GM19025 (cell line): ENCODE results near the gene GNAI2.
A peak's percentile ranks its signal among the peaks of the same experiment; 100 is the strongest.

Experiments used
- ATAC-seq: cut with Tn5 transposase; IDR thresholded peaks from one replicate; pipeline ENCODE4 v1.9.1; 2021; ENCODE audit warnings: mild to moderate bottlenecking, low read depth, moderate library complexity; ENCODE audit not compliant: unreplicated experiment

The GNAI2 gene

GRCh38 chr3:50294492-50295403 is 58.7 kb downstream of the GNAI2 start:
- no peak for ATAC-seq

GRCh38 chr3:50295553-50296431 is 59.8 kb downstream of the GNAI2 start:
- no peak for ATAC-seq

GRCh38 chr3:50296721-50297383 is 60.8 kb downstream of the GNAI2 start:
- no peak for ATAC-seq

GRCh38 chr3:50297384-50297775 is 61.4 kb downstream of the GNAI2 start:
- no peak for ATAC-seq

- no peak for ATAC-seq
Measured at GRCh38 chr3:50297896-50298725, 62.1 kb downstream of the GNAI2 start.

- peak; percentile 89 for ATAC-seq
Measured at GRCh38 chr3:50298836-50299637, 63.0 kb downstream of the GNAI2 start, which contains the start of the genes HYAL3 and NAA80. HYAL3 (minus strand) TSS chr3:50299405; CDS start chr3:50295602, 3,803 bp downstream. NAA80 (minus strand) TSS chr3:50299405; CDS start chr3:50297463, 1,942 bp downstream.

DNA sequence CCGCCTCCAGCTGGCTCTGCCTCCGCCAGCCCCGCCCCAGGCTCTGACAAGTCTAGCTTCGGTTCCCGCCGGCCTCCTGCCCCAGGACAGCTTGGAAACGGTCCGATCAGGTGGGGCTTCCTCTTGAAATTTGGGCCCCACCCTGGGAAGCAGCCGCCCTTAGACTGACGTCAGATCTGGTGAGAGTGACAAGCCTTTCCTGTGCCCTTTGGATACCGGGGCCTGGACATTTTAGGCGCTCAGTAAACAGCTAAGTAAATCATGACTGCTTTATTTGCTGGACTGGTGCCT is 63.6 kb downstream of the GNAI2 start:
- ATAC-seq: no peak

DNA sequence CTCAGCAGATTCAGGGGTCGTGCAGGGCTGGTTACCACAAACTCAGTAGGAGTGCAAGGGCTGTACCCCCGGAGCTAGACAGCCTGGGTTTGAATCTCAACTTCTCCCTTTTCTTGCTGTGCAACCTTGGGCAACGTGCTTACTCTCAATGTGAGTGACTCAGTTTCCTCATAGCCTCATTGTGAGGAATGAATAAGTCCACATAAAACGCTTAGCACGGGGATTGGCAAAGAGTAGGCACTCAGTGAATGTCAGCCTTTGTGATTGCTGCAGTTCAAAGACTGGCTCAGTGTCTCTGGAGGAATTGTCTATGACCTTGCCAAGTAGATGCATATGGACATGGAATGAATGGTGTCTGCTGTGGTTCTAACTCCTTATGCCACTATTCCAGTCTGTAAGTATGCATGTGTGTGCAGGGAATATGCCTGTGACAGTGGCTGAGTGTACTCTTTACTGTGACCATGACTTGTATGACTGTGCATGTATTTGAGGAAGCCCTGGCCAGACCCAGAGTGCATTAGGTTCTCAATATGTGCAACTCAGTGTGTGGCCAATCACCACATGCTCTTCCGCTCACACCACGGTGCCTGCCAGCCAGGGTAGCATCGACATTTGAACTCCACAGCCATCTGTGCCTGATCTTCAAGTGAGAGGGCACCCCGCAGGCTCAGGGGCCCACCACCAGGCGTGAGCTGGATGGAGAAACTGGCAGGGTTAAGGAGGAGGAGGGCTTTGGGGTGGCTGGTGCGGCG is 64.1 kb downstream of the GNAI2 start:
- ATAC-seq: no peak

DNA sequence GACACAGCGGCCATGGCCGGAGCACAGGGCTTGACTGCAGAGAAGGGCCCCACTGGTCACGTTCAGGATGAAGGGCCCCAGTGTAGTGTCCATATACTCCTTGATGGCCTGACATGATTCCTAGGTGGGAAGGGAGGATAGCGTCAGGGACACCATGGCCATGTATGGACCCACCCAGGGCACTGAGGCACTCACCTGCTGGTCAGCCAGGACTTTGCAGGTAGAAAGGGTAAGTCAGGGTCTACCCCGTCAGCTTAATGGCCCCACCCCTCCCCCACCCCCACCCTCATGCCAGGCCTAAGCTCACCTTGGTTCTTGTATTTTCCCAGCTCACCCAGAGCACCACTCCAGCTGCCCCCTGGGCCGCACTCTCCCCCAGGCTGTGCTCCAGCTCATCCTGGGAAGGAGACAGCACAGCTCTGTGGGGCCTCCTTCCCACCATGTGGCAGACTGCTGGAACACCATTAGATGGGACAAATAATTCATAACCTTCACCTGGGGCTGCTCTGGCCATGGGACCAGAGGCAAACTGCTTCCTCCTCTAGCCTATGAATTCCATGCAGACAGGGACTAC is 64.8 kb downstream of the GNAI2 start:
- ATAC-seq: no peak

- ATAC-seq: no peak
Measured at GRCh38 chr3:50302095-50303012, 66.3 kb downstream of the GNAI2 start.

- no peak for ATAC-seq
Measured at GRCh38 chr3:50303013-50303815, 67.2 kb downstream of the GNAI2 start, which contains the start of gene HYAL1. HYAL1 (minus strand) TSS chr3:50303574; CDS start chr3:50302956, 618 bp downstream.

GRCh38 chr3:50304601-50305000 is 68.6 kb downstream of the GNAI2 start:
- ATAC-seq: no peak
